ENCODE data around the gene AEBP1.

DNA sequence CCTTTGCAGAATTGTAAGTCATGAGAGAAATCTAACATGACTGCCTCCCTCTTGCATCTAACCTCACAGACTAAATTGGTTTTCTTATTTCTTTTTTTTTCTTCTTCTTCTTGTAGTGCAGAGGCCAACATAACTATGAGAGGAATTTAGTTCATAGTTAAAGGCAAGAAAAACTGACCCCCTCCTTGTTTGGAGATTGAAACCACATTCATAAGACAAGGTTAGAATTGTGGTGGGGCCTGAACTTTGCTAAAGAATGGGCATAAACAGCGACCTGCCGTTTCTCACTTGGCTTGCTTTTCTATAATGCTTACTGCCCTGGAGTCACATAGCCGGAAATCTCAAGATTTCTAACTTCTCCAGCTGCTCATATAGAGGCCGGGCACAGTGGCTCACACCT lies 19.4 kb upstream of the AEBP1 start:
- TF ChIP-seq, protein P1, sequence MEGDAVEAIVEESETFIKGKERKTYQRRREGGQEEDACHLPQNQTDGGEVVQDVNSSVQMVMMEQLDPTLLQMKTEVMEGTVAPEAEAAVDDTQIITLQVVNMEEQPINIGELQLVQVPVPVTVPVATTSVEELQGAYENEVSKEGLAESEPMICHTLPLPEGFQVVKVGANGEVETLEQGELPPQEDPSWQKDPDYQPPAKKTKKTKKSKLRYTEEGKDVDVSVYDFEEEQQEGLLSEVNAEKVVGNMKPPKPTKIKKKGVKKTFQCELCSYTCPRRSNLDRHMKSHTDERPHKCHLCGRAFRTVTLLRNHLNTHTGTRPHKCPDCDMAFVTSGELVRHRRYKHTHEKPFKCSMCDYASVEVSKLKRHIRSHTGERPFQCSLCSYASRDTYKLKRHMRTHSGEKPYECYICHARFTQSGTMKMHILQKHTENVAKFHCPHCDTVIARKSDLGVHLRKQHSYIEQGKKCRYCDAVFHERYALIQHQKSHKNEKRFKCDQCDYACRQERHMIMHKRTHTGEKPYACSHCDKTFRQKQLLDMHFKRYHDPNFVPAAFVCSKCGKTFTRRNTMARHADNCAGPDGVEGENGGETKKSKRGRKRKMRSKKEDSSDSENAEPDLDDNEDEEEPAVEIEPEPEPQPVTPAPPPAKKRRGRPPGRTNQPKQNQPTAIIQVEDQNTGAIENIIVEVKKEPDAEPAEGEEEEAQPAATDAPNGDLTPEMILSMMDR (conservative IDR thresholded peaks at IDR 0.05; ENCODE audit: low read depth, low read length) = no peak
- no peak for TF ChIP-seq EZH2 (IDR thresholded peaks at IDR 0.05; ENCODE audit: borderline replicate concordance, low read depth, low read length, poor library complexity, severe bottlenecking)

Measured in A673 (cell line).